GM12873 (cell line): ENCODE data around the gene C1GALT1.

Source experiments
- TF ChIP-seq, protein P1 (sequence below): IDR thresholded peaks from 2 replicates; pipeline ENCODE4 v1.5.1; 2012; ENCODE audit warnings: low read depth, mild to moderate bottlenecking, moderate library complexity, low read length, control low read depth; ENCODE audit not compliant: insufficient read depth; ENCODE audit errors: missing control alignments

C1GALT1 gene

DNA sequence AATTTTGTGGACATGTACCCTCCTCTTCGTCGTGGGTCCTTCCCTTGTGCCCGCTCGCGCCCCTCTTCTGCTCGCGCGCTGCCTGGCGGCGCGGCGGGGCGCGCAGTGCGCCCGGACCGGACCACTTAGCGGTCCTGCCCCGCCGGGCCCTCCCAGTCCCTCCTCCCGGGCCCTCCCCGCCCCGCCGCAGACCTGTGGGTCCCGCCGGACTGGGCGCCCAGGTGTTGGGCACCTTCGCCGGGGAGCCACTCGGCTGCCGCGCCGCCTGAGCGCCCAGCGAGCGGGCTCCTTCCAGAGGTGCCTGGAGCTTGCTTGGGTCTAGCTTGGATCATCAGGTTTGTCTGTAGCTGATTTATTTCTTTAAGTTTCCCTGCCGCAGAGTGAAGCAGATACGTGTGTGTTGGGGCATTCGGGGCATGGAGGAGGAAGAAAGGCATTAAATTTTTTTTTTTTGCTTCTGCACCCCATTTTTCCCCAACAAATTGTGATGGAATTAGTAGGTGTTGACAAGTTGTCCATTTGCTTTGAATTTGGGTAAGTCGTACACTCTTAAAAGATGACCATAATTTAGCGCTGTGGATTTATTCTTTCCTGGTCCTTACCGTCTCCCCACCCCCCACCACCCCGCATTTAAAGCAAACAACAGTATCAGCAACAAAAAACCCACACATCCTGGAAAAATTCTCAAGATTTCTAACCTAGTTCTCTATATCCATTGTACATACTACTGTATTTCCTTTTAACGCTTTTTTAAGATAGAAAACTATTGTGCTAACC is 905 bp downstream of the C1GALT1 start:
- TF ChIP-seq, protein P1, sequence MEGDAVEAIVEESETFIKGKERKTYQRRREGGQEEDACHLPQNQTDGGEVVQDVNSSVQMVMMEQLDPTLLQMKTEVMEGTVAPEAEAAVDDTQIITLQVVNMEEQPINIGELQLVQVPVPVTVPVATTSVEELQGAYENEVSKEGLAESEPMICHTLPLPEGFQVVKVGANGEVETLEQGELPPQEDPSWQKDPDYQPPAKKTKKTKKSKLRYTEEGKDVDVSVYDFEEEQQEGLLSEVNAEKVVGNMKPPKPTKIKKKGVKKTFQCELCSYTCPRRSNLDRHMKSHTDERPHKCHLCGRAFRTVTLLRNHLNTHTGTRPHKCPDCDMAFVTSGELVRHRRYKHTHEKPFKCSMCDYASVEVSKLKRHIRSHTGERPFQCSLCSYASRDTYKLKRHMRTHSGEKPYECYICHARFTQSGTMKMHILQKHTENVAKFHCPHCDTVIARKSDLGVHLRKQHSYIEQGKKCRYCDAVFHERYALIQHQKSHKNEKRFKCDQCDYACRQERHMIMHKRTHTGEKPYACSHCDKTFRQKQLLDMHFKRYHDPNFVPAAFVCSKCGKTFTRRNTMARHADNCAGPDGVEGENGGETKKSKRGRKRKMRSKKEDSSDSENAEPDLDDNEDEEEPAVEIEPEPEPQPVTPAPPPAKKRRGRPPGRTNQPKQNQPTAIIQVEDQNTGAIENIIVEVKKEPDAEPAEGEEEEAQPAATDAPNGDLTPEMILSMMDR = no peak

DNA sequence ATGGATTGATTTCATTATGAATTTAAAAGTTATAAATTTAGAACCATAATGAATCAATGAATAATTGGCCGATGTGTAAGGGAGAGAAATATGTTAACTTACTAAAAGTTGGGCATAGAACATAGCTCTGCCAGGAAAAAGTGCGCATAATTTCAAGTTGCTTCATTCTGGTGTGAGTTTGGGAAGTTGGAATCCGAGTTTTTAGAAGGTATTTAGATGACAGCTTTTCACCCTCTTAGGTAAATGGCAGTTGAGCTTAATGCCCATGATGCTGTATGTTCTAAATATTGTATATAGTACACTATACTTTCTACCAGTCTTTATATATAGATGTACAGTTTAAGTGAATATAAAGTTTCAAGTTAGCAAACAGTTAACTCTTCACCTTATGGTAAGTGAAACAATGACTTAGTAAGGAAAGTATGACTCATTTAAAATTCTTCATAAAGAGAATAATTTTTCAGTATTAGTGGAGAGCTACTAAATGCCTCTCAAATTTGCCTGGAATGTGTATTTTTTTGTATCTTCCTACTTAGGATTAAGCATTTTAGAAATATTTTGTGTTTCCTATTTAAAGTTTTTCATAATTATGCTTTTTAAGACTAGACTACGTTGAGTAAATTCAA is 1.6 kb downstream of the C1GALT1 start:
- TF ChIP-seq, protein P1 = no peak

DNA sequence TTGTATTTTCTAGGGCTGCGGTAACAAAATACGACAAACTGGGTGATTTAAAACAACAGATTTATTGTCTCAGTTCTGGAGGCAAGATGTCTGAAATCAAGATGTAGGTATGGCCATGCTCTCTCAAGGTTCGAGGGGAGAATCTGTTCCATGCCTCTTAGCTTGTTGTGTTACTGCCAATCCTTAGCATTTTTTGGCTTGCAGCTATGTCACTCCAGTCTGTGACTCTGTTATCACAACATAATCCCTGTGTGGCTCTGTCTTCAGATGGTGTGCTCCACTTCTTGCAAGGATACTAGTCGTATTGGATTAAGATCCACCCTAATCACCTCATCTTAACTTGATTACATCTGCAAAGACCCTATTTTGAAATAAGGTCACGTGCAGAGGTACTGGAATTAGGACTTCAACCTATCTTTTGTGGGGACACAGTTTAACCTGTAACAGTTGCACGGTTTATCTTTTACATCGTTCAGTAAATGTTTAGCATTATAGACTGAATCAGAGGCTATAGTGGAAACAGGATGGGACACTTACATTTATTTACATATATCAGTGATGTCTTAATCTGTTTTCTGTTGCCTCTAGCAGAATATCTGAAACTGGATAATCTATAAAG is 3.1 kb downstream of the C1GALT1 start:
- TF ChIP-seq, protein P1 = no peak

DNA sequence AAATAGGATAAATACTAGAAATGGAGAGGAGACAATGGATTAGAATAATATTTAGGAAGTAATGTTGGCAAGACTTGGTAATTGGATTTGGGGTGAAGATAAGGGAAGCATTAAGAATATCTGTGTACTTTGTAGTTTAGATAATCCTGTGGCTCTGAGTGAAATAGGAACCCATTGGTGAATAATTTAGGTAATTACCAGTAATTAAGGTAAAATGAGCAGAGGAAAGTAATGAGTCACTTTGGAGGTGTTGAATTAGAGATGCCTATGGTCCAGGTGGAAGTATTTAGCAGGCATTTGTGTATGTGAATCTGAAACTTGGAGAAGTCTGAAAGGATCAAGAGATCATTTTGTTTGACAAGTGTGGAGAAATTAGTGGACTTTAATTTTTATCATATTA is 5.7 kb downstream of the C1GALT1 start:
- TF ChIP-seq, protein P1 = no peak

DNA sequence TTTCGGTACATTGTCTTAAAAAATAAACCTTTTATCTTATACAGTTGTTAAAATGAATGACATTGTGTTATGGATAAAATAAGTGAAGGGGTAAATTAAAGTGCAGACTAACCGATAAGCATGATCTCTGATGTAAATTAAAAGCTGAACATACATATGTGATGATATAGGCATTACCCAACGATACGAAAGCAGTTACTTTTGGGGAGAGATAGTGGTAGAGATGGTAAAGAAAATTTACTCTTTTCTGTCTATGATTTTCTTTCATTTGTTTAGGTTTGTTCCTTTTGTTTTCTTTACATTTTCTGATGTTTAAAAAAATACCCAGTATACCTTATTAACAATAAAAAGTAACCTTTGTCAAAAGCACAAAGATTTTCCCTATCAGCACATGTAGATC is 6.4 kb downstream of the C1GALT1 start:
- TF ChIP-seq, protein P1 = no peak

DNA sequence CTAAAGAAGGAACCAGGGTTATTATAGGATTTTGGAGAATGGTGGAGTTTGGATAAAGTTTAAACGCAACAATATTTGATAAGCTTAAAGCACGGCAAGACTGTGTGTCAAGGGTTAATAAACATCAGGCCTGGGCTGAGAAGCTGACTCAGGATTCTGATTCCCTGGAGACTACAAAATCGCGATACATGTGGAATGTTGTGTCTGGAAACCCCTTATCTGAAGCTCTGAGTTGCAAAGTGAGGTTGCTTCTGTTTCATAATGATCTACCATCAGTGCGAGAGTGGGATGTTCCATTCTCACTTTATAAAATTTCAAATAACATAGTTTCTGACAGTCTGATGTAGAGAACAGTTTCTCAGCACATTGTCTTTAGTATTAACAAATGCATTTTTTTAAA is 7.8 kb downstream of the C1GALT1 start:
- TF ChIP-seq, protein P1 = no peak

DNA sequence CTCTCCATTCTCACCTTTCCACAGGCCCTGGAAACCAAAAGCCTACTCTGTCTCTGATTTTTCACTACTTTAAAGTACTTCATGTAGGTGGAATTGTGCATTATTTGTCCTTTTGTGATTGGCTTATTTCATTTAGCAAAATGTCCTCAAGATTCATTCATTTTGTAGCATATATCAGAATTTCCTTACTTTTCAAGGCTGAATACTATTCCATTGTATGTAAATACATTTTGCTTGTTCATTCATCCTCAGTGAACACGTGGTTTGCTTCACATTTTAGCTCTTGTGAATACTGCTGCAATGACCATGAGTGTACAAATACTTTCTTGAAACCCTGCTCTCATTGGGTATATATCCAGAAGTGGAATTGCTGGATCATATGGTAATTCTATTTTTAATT is 8.8 kb downstream of the C1GALT1 start:
- TF ChIP-seq, protein P1 = no peak
